ENCODE measurements around the gene CPSF2.

Gene CPSF2

DNA sequence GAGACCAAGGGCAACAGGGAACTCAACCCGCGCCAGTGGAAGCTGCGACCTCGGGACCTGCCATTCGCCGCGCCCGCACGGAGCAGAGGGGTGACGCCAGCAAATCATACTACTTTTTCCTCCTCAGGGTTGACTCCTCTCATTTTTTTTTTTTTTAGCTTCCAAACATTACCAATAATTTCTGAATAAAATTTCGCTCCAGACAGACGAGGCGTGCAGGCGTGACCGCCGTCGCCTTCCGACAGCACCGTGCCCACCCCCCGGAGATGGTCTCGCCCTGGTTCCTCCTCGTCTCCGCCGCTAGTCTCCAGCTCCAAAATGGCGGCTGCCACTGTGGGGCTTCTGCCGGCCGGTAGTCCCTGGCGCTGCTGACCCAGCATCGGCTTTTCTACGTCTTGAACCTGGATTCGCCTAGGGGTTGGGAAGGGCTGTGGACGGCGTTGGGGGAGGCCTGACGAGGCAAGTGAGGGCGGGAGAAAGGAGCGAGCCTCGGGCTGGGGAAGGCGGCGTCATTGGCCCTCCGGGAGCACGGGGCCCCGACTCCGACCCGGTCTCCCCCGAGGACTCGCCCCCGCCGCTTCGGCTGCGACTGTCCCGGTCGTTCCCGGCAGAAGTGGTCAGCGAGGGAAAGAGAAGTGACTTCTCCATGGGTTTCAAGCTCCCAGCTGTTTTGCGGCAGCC, at the start of gene CPSF2, which contains the start of gene NDUFB1:
TSS of gene CPSF2 (plus strand) at position 300 of the 681 bp plus-strand sequence. CDS start 9,016 bp downstream, outside the sequence.
TSS of gene NDUFB1 (minus strand) at position 37 of the 681 bp plus-strand sequence. CDS start 4,069 bp downstream, outside the sequence.
- no peak within 1 kb of the TSS for H3K27ac ChIP-seq (ENCODE audit: low read length)
- 0 out of 2 replicates have a peak, but pooled peaks cover 4% of the 10 kb centered on the region for H3K36me3 ChIP-seq (ENCODE audit: control insufficient read depth, insufficient read depth, low read length)
- WGBS (ENCODE audit: insufficient coverage, insufficient read length) = no CpG with 5 or more reads among the region's 55 CpGs
- DNase-seq (ENCODE audit: low read depth, low spot score) = peak; percentile 50
- H3K4me1 ChIP-seq (ENCODE audit: control insufficient read depth, insufficient read depth, low read length) = 0 out of 2 replicates have a peak, but pooled peaks cover 1% of the 10 kb centered on the region
- H3K27me3 ChIP-seq (ENCODE audit: control insufficient read depth, insufficient read depth, low read length) = no peaks in the 10 kb centered on the region
- H3K9me3 ChIP-seq (ENCODE audit: control insufficient read depth, insufficient read depth, low read length) = no peaks in the 10 kb centered on the region
- peak within 1 kb of the TSS; percentile 98 for H3K4me3 ChIP-seq (ENCODE audit: low read length)

DNA sequence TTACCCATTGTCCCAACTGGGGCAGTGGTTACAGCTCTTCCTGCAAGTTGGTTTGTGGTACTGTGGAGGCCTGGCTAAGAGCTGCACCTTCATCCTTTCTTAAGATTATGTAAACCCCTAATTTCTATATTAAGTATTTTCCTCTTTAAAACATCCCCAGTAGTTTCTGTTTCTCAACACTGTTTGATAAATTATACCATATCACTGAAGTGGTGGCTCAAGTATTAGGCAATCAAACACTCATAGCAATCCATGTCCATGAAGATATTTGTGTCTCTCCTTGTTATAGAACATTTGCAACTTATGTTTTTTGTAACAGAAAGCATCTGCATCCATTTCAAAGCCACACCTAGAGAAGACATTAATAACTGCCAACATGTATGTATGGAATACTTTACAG, 47.2 kb upstream of the CPSF2 start:
- H3K36me3 ChIP-seq (ENCODE audit: control insufficient read depth, insufficient read depth, low read length) = no peaks in the 10 kb centered on the region; the same call in 1 of the 2 replicates
- H3K9me3 ChIP-seq (ENCODE audit: control insufficient read depth, insufficient read depth, low read length) = no peaks in the 10 kb centered on the region
- no peaks in the 10 kb centered on the region for H3K27me3 ChIP-seq (ENCODE audit: control insufficient read depth, insufficient read depth, low read length)

DNA sequence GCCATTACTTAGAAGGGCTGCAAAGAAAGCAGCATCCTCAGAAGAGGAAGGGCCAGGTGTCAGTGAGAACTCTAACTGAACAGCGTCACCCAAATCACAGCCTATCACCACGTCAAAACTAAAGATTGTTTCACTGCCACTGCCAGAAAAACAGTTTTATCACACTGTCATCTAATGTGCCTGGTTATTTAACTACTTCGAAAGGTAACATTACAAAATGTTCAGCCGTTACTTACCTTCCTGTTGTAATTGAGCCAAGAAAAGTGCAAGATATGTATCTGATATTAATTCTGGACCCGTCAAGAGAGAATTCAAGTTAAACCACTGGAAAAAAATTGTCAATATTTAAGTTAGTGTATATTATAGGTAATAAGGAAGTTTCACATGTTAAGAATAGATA, 33.3 kb upstream of the CPSF2 start:
- Histone ChIP-seq H3K4me3 (ENCODE audit: low read length) (no peak overlapping the region), H3K27ac (ENCODE audit: low read length) (no peak overlapping the region), H3K9me3 (ENCODE audit: control insufficient read depth, insufficient read depth, low read length) (no peaks in the 10 kb centered on the region), H3K36me3 (ENCODE audit: control insufficient read depth, insufficient read depth, low read length) (no peaks in the 10 kb centered on the region), H3K27me3 (ENCODE audit: control insufficient read depth, insufficient read depth, low read length) (no peaks in the 10 kb centered on the region), H3K4me1 (ENCODE audit: control insufficient read depth, insufficient read depth, low read length) (no peaks in the 10 kb centered on the region)
- no peak for DNase-seq (ENCODE audit: low read depth, low spot score)
- no CpG with 5 or more reads among the region's 5 CpGs for WGBS (ENCODE audit: insufficient coverage, insufficient read length)

More for the DNA sequence above, 47.2 kb upstream of the CPSF2 start:
- no peak overlapping the region for H3K27ac ChIP-seq (ENCODE audit: low read length)
- DNase-seq (ENCODE audit: low read depth, low spot score) = no peak
- no peaks in the 10 kb centered on the region for H3K4me1 ChIP-seq (ENCODE audit: control insufficient read depth, insufficient read depth, low read length)
- no peak overlapping the region for H3K4me3 ChIP-seq (ENCODE audit: low read length)

DNA sequence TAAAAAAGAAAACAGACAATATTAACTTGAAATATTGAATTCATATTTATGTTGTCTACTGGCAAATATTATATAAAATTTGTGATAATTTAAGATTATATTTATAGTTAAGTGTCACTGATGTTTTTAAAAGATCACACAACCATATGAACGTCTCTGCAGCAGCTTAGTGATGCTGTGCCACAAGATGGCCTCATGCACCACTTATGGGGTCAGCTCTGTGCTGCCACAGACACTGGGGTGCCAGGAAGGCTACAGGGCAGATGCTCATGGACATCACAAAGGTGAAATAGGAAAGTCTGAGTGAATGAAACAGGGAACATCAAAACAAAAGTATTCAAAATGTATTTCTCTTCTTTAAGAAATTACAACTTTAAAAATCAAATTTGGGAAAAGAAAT, 28.4 kb upstream of the CPSF2 start:
- no peak overlapping the region for H3K4me3 ChIP-seq (ENCODE audit: low read length)
- no peak for DNase-seq (ENCODE audit: low read depth, low spot score)
- H3K9me3 ChIP-seq (ENCODE audit: control insufficient read depth, insufficient read depth, low read length) = no peaks in the 10 kb centered on the region; the same call in 1 of the 2 replicates
- no peaks in the 10 kb centered on the region for H3K4me1 ChIP-seq (ENCODE audit: control insufficient read depth, insufficient read depth, low read length)
- H3K27me3 ChIP-seq (ENCODE audit: control insufficient read depth, insufficient read depth, low read length) = no peaks in the 10 kb centered on the region
- WGBS (ENCODE audit: insufficient coverage, insufficient read length) = no CpG with 5 or more reads among the region's 1 CpG
- no peaks in the 10 kb centered on the region for H3K36me3 ChIP-seq (ENCODE audit: control insufficient read depth, insufficient read depth, low read length)
- no peak overlapping the region for H3K27ac ChIP-seq (ENCODE audit: low read length)

DNA sequence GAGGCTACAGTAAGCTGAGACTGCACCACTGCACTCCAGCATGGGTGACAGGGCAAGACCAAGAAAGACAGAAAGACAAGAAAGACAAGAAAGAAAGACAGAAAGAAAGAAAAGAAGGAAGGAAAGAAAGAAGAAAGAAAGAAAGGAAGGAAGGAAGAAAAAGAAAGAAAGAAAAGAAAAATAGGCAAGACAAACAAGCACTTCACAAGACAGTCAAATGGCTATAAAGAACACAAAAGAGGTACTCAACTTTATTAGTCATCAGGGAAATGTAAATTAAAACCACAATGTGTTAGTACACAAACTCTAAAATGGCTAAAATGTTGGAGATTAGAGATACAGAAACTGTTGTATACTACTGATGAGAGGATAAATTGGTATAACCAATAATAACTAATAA, 22.0 kb upstream of the CPSF2 start:
- H3K9me3 ChIP-seq (ENCODE audit: control insufficient read depth, insufficient read depth, low read length) = no peaks in the 10 kb centered on the region; the same call in 1 of the 2 replicates

DNA sequence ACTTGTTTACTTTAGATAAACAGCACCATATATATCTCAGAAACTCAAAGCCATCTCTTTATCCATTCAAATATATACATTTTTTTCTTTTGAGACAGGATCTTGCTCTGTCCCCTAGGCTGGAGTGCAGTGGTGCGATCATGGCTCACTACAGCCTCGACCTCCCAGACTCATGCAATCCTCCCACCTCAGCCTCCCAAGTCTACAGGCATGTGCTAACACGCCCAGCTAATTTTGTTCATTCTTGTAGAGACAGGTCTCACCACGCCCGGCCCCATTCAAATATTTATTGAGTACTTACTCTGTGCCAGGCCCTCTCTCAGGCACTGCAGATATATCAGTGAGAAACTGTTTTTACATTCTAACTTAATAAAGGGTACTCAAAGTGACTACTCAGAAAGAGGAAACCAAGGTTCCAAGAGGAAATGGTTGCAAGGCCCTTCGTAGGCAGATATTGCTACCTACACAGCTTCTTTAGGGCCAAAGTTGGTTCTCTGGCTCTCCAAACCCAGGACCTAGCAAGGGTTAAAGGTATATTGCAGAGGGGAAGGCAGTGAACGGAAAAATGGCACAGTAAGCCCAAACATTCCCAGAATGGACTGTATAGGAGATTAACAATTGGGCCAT, 18.3 kb upstream of the CPSF2 start:
- H3K27me3 ChIP-seq (ENCODE audit: control insufficient read depth, insufficient read depth, low read length) = no peaks in the 10 kb centered on the region
- DNase-seq (ENCODE audit: low read depth, low spot score) = no peak
- H3K4me1 ChIP-seq (ENCODE audit: control insufficient read depth, insufficient read depth, low read length) = 0 out of 2 replicates have a peak, but pooled peaks cover 1% of the 10 kb centered on the region
- WGBS (ENCODE audit: insufficient coverage, insufficient read length) = no CpG with 5 or more reads among the region's 7 CpGs
- no peaks in the 10 kb centered on the region for H3K36me3 ChIP-seq (ENCODE audit: control insufficient read depth, insufficient read depth, low read length)
- H3K9me3 ChIP-seq (ENCODE audit: control insufficient read depth, insufficient read depth, low read length) = no peaks in the 10 kb centered on the region
- no peak overlapping the region for H3K4me3 ChIP-seq (ENCODE audit: low read length)
- no peak overlapping the region for H3K27ac ChIP-seq (ENCODE audit: low read length)

More for the DNA sequence above, 22.0 kb upstream of the CPSF2 start:
- no peaks in the 10 kb centered on the region for H3K4me1 ChIP-seq (ENCODE audit: control insufficient read depth, insufficient read depth, low read length)
- DNase-seq (ENCODE audit: low read depth, low spot score) = no peak
- H3K27me3 ChIP-seq (ENCODE audit: control insufficient read depth, insufficient read depth, low read length) = no peaks in the 10 kb centered on the region
- no peaks in the 10 kb centered on the region for H3K36me3 ChIP-seq (ENCODE audit: control insufficient read depth, insufficient read depth, low read length)
- no peak overlapping the region for H3K27ac ChIP-seq (ENCODE audit: low read length)
- H3K4me3 ChIP-seq (ENCODE audit: low read length) = no peak overlapping the region

DNA sequence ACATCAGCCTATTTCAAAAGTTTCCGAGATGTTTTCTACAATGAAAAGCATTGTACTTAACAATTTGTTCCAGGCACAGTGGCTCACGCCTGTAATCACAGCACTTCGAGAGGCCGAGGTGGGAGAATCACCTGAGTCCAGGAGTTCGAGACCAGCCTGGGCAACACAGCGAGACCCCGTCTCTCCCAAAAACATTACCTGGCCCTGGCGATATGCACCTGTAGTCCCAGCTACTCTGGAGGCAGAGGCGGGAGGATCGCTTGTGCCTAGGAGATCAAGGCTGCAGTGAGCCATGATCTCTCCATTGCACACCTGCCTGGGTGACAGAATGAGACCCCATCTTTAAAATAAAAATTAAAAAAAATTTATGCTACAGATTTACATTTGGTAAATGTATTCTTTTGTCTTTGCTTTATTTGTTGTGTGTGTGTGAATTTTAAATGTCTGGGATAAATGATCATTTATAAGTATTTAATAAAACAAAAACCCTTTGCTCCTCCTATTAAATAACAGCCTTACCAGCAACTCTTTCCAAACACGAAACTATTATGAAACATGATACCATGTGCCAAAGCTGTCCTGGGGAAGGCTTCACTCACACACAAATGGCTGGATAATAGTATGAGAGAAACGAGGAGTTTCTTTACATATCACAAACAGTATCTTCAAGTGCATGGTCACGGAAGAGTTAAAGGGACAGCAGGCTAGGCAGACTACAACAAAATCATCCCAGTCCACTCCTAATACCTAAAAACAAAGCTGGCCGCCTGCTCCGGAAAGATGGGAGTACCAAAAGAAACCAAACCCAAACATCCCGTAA, 16.5 kb upstream of the CPSF2 start:
- WGBS (ENCODE audit: insufficient coverage, insufficient read length) = no CpG with 5 or more reads among the region's 16 CpGs
- no peaks in the 10 kb centered on the region for H3K9me3 ChIP-seq (ENCODE audit: control insufficient read depth, insufficient read depth, low read length)
- H3K4me3 ChIP-seq (ENCODE audit: low read length) = peak overlapping the region; percentile 76; the same call in 1 of the 2 replicates
- H3K36me3 ChIP-seq (ENCODE audit: control insufficient read depth, insufficient read depth, low read length) = no peaks in the 10 kb centered on the region
- no peak overlapping the region for H3K27ac ChIP-seq (ENCODE audit: low read length)
- H3K4me1 ChIP-seq (ENCODE audit: control insufficient read depth, insufficient read depth, low read length) = 0 out of 2 replicates have a peak, but pooled peaks cover 1% of the 10 kb centered on the region
- H3K27me3 ChIP-seq (ENCODE audit: control insufficient read depth, insufficient read depth, low read length) = no peaks in the 10 kb centered on the region
- no peak for DNase-seq (ENCODE audit: low read depth, low spot score)

DNA sequence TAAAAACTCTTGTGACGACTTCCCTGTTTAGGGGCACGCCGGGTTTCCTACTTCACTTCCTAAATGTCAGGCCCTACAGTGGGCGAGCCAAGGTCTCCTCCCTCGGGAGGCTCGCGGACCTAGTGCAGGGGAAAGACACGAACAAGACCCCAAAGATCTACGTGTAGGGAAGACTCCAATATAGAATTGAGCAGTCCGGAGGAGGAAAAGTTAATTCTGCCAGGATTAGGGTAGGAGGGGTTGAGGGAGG, 16.0 kb upstream of the CPSF2 start:
- no peak for DNase-seq (ENCODE audit: low read depth, low spot score)
- WGBS (ENCODE audit: insufficient coverage, insufficient read length) = no CpG with 5 or more reads among the region's 10 CpGs
- Histone ChIP-seq H3K4me3 (ENCODE audit: low read length) (peak overlapping the region; percentile 76), H3K4me1 (ENCODE audit: control insufficient read depth, insufficient read depth, low read length) (0 out of 2 replicates have a peak, but pooled peaks cover 1% of the 10 kb centered on the region), H3K27ac (ENCODE audit: low read length) (no peak overlapping the region), H3K36me3 (ENCODE audit: control insufficient read depth, insufficient read depth, low read length) (no peaks in the 10 kb centered on the region), H3K9me3 (ENCODE audit: control insufficient read depth, insufficient read depth, low read length) (no peaks in the 10 kb centered on the region), H3K27me3 (ENCODE audit: control insufficient read depth, insufficient read depth, low read length) (no peaks in the 10 kb centered on the region)

DNA sequence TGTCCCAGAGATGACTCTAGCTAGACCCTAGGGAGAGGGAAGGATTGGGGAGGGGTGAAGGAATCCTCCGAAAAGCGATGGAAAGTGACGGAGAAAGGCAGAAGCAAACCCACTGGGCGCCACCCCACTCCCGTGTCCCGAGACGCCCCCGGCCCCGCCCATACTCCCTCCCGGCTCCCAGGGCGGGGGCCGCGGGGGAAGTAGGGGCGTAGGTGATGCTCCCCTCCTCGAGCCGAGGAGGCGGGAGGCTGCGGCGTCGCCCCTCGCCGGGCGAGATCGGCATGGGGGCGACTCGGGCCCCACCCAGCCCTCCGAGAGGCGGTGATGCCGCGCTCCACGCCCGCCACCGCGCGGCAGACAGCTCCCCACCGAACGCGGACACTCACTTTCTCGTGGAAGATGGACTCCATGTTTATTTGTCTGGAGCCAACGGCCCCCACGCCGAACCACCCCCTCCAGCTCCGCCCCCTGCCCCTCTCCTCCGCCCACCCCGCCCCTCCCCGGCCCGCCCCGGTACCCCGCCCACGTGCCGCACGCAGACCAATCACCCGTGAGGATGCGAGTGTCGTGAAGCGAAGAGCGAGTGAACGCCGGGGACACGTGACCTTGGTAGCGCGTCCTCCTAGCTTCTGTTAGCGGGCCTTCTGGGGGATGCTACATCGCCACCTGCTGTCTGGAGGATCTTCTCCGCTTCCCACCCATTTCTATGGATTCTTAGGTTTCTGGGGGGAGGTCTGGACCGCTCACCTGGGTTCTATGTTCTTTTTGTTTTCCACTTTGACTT, 15.4 kb upstream of the CPSF2 start, which contains the start of gene ATXN3:
TSS of gene ATXN3 (minus strand) at position 440 of the 784 bp plus-strand sequence. CDS start at position 410, 30 bp downstream.
- Histone ChIP-seq H3K27ac (ENCODE audit: low read length) (no peak within 1 kb of the TSS), H3K36me3 (ENCODE audit: control insufficient read depth, insufficient read depth, low read length) (no peaks in the 10 kb centered on the region), H3K4me3 (ENCODE audit: low read length) (peak within 1 kb of the TSS; percentile 76), H3K27me3 (ENCODE audit: control insufficient read depth, insufficient read depth, low read length) (no peaks in the 10 kb centered on the region), H3K4me1 (ENCODE audit: control insufficient read depth, insufficient read depth, low read length) (0 out of 2 replicates have a peak, but pooled peaks cover 1% of the 10 kb centered on the region), H3K9me3 (ENCODE audit: control insufficient read depth, insufficient read depth, low read length) (no peaks in the 10 kb centered on the region)
- DNase-seq (ENCODE audit: low read depth, low spot score) = peak; percentile 99
- WGBS (ENCODE audit: insufficient coverage, insufficient read length) = no CpG with 5 or more reads among the region's 66 CpGs
